ENCODE measurements around the gene DARS1.

DARS1 gene

DNA sequence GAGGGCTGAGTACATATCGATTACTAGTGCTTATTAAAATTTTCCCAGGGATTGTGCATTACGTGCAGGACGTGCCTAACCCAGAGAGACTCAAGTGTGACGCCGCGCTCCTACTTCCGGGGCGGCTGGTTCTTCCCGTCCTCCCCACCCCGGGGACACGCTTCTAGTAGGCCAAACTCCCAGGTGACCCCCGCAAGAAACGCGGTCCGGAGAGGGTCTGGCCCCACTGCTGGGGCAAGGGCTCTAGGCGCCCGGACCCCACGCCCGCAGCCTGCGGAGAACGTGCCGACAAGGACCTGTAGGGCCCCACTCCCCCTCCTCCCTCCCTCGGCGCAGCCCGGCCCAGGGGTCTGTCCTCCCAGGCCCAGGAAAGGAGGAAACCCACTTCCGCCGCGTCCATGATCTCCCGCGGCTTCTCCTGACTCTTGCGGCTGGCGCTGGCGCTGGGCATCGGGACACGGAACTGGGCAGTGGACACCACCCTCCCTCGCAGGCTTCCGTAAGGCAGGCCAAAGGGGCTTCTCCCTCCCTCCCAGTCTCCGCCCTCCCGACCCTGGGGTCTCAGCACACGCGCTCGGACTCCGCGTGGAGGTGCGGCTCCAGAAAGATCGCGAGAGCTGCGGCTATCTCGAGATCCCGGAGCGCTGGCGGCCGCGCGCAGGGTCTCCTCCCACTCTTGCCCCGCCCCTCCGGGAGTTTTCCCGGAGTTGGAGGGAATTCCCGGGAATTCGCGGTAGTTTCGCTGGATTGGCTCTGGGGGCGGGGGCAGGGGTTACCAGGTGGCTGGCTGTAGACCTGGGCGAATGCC lies at the start of gene DARS1:
Gene DARS1, minus strand, starts transcription at position 609 of the 808 bp plus-strand sequence. Its CDS starts 158 bp downstream, at position 451.
- DNase-seq = peak; percentile 95 to 98

DNA sequence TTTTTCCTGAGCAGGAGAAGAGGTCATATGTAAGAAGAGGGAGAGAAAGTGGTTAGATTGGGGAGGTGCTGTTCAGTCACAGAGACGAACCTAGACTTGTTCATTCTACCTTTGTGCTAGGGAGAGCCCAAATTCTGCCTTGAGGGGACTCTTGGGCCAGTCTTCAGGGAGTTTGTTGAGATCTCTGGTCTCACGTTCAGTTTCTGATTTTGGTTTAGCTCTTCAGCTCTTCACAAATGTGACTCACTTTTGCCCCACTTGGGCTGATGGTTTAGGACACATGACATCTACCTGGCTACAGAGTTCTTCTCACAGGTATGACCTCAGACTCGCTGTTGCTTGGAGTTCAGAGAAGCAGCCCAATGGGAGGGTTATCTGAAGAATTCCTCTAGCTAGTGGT lies 49.2 kb upstream of the DARS1 start:
- DNase-seq = no peak

DNA sequence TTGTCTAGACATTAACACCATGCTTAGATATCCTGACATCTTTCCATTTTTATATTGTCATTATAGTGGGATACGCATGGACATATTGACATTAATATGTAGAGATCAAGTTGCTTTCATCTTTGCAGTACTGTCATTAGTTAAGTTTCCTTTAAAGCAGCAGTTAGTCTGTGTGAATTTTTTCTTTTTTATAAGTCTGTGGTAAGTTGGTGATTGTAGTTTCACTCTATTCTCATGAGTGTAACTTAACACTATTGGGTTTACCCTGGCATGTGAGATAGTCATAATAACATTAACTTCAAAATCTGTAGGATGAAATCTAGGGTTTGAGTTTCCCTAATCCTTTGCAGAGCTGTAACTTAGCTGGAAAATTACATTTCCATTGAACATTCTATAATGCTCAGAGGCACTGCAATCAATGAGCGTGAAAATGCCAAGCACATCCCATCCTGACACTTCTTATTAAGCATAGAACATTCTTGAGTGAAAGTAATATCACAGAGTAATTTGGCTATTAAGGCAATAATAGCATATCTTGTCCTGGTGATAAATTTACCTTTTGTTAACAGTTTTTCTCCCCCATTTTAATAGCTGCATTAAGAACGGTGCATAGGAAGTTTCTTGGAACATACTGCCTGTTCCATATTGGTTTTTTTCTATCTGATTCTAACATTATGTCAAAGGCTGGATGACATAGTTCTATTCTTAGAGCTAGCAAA lies 47.5 kb upstream of the DARS1 start:
- no peak for DNase-seq

DNA sequence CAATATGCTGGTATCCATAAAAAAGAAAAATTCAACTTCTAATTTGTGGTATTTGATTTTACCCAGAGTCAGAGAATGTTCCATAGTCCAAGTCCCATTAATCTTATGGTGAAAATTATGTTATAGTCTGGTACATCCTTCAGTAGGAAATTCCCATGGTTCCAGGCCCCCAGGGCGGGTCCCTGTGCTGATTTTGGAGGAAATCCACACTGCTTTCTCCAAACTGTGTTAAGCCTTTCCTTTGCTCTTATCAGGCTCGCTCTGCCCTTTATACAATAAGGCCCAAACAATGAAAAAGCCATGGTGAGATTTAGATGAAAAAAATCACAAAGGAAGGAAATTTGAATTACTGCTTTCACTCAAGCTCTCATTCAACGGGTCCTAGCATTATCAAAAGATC lies 46.8 kb upstream of the DARS1 start:
- no peak for DNase-seq

DNA sequence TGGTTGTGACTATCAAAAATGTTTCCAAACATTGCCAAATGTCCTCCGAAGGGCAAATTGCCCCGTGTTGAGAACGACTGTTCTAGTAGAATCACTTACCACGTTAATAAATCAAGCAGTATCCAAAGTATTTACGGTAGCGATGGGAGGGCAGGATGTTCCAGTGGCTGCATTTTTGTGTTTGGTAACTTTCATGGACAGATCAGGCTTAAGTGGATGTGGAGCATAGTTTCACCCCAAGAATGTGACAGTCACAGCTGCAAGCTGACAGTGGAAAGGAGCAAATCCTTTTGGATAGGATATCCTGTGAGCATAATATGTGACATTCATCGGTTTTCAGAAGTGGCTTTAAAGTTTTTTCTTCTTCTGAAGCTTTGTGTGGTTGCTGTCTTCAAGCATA lies 46.3 kb upstream of the DARS1 start:
- DNase-seq = no peak

DNA sequence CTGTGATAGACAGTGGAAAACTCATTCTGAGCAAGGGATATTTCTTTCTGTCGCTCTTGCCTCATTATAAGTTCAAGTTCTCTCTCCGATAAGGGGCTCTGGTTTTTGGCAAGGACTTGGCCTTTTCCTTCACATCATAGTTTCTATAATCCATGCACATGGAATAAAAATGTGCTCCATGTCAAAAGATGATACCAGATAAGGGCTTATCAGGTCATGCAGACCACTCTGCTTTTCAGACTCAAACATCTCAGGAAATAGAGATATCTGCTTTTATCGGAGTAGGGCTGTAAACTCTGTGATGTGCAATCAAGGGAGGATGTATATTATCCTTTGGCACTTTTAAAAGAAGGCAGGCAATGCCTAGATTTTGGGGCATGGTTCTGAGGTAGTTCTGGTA lies 45.0 kb upstream of the DARS1 start:
- DNase-seq = no peak

DNA sequence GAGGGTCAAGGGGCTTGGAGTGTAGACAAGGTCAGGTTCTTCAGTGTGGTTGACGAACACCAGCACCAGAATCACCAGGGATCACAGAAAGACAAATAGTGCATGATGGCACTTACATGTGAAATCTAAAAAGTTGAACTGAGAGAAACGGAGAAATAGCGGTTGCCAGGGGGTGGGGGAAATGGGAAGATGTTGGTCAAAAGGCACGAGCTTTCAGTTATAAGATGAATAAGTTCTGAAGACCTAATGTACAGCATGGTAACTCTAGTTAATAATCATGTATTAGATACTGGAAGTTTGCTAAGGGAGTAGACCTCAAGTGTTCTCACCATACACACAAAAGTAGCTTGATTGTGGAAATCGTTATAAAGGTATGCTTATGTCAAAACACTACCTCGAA lies 43.7 kb upstream of the DARS1 start:
- DNase-seq = no peak

DNA sequence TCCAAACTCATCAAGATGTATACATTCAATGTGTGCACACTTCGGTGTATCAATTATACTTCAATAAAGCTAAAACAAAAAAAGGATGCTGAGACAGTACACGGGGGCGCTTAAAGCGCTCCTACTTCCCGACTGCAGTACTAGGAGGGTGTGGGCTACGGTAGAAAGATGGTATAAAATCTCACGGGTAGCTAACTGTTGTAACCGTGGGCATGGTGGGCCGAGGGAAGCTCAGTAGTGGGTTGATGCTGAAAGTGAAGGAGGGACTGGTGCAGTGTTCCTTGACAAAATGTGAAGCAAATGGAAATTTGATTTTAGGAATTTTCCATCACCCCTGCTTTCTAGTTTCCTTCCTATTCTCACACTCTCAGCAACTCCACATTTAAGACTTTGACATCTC lies 42.6 kb upstream of the DARS1 start:
- no peak for DNase-seq

DNA sequence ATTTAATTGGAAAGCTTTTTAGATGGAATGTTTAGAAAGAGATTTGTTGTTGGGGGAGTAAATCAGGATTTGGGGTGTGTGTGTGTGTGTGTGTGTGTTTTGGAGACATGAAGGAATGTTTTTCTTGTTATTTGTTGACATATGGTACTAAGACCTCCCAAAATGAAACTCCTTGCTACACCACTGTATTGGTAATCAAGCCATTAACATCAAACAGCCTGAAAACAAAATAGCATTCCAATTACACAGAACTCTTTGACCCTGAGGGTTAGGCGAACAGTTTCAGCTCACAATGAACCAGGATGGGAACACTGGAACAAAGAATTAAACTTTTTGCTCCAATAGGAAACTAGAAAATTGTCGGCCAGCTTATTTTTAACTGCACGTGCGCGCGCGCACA lies 41.7 kb upstream of the DARS1 start:
- DNase-seq = no peak

DNA sequence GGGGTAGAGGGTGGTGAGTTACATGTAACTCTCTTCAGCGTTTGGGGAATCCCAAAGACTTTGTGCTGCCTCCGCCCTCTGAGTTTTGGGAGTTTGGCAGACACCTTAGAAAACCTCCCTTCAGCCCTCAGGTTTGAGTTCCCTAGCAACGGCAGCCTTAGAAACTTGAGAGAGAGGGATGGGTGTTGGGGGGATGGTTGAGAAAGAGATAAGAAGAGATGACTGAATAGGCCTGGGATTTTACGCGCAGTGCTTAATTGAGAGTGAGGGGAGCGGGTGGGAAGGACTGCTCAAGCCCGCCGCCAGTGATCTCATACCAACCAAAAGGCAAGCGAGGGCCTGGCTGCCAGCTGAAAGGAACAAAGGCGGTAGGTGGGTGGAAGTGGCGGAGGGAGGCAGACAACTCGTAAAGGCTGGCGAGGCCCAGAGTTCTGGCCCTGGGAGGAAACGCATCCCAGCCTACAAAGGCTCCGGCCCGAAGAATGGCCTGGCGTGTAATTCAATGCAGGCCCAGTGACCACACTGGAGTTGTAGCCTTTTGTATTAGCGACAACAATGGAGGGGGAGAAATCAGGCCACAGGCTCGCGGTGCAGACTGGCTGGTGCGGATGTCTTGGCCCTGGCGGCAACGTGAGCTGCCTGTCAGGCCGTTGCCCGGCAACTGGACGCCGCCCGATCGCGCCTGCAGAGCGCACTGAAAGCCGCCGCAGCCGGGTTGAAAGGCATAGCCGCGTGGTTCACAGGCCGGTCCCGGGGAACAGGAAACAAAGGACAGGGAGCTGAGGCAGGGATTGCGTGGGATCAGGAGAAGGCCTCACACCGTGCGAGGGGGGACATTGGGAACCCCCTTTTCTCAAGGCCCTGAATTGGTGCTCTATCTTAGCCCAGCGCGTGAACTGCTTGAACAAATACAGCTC lies 39.9 kb upstream of the DARS1 start:
- peak; percentile 31 to 77 for DNase-seq

DNA sequence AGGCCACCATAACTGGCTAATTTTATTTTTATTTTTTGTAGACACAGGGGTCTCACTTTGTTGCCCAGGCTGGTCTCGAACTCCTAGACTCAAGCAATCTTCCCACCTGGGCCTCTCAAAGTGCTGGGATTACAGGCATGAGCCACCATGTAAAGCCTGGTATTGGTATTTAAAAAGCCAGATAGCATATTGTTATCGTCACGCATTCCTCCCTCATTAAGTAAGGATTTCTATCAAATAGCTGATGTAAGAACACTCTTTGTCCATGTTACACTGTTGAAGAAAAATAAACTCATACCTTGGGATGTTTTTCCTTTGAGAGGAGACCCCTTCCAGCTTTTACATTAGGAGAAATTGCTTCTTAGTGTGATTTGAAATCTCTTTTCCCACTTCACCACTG lies 39.2 kb upstream of the DARS1 start:
- DNase-seq = no peak

DNA sequence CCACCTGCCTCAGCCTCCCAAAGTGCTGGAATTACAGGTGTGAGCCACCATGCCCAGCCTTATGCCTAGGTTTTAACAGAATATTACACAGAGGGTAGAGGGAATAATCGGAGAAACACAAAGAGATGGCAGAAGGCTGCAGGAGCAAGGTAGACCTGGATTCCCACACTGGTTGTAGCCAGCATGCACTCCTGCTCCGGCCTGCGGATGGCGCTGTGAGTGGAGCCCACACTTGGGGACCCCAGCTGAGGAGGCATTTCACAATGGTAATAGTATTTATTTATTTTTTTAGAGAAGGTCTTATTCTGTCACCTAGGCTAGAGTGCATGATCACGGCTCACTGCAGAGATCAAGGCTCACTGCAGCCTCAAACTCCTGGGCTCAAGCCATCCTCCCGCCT lies 38.8 kb upstream of the DARS1 start:
- no peak for DNase-seq

DNA sequence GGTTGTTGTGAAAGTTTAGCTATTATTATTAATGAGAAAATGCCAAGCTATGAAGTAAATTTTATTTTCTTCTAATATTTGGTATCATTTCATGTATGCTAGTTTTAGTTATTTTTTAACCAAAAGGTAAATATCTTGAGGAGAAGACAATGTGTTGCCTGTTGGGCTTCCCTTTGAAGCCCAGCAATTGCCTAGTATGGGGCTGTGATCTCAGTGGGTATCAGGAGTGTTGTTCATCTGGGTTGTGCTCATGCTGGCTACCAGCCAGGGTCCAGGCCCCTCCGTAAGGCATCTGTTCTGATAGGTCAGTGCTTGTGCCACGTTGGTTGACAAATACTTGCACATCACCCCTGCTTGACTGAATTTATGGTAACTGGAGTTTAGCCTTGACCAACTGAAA lies 38.0 kb upstream of the DARS1 start:
- DNase-seq = no peak

DNA sequence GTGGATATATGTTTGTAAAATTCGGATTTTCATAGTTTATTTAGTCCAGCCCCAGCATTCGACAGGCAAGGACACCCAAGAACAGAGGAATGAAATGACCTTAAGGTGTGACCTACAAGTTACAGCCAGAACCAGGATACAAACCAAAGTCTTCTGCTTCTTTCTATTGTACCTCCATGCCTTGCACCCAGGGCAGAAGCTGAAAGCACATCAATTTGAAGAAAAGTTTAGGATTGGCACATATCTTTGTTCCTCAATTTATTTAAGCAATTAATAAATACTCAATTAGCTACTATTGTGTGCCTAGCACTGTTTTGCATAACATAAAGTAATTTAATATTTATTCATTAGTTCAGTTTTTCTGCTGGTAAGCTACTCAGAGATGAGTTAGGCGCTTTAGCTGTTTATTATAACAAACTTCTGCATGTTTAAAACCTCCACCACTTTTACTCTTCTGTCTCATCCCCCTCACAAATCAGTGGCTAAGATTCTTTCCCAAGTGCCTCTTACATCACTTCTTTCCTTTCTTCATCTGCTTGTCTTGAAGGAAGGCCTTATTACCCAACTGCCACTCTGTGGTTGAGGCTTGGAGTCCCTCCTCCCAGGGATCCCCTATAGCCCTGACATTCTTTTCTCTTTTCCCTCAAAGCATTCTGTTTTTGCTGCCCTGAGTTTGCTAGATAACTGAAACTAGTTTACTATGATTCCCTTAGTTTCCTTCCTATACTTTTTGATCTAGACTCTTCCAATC lies 37.1 kb upstream of the DARS1 start:
- no peak for DNase-seq

DNA sequence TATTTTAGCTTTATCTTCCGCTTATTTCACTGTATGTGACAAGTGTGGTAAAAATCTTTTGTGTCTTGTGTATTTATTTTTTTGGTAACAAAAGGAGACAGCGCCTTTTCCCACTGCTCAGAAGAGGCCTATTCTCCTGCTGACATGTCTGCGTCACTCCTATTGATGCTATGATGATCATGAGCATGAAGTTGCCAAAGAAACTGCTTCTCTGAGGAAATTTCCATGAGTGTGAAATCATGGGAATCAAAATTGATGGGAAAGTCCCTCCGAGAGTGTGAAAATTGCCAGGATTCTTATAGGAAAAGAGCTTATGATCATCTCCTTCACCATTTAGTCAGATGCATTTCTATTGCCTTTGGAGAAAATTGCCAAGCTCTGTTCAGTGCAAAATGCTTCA lies 36.5 kb upstream of the DARS1 start:
- no peak for DNase-seq

DNA sequence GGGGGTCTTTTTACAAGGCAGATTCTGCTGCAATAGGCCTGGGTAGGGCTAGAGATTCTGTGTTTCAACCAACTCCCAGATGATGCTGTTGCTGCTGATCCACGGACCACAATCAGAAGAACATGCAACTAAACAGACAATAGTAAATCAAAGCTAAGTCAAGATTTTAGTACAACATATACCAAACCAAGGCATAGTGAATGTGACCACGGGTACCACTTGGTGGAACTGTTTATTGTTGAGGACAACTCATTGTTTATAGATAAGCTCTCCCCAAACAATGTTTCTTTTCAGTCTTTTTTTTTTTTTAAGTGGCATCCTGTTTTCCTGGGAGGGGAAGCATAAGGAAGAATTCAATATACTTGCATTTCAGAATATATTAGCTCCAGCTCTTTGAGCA lies 36.0 kb upstream of the DARS1 start:
- no peak for DNase-seq

DNA sequence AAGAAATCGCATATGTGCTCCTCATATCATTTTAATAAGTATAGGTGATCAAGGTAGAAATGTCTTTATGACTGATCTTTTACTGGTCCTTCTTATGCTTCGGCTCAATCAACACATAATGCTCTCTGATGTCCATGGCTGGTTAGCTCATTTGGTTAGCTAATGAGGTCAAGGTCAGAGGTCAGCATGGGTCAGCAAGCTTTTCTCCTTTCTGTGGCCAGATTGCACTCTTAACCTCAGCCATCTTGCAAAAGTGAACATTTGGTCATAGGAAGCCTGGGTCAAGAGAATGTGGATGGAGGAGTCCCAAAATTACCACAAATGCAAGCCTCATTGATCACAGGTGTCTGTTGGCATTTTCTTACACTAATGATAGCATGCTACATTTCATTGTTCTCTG lies 35.4 kb upstream of the DARS1 start:
- no peak for DNase-seq

DNA sequence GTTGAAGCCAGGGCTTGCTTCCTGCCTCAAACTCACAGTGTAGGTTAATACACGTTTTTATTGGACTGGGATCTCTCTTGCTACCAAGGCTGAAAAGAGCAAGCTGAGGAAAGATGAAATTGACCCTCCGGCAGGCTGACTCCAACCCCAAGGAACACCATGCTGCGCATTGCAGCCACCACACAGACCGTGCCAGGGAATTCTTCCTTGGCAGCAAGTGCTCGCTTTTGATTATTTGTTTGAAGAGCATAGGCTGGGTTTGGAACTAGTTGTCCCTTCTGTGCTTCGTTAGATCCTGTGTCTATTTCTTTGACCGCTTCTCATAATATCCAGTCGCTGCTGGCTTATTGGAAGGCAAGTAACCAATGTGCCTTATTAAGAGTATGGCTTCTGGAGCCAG lies 34.4 kb upstream of the DARS1 start:
- DNase-seq = no peak

DNA sequence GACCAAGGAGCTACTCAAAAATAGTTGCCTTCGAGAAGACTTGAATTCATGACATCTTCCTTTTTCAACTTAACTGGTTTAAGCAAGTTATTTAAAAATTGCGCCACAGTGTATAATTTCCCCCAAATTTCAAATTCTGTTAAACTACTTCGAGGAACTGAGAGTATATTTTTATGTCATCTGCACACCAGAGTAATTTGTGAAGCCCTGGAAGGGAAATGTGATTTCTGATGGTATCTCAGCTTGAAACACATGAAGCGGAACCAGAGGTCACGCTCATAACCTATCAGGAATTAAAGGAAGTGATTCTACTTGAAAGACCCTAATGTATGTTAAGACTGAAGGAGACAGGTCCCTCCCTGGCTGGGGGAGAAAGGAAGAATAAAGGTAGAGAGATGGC lies 33.9 kb upstream of the DARS1 start:
- no peak for DNase-seq

DNA sequence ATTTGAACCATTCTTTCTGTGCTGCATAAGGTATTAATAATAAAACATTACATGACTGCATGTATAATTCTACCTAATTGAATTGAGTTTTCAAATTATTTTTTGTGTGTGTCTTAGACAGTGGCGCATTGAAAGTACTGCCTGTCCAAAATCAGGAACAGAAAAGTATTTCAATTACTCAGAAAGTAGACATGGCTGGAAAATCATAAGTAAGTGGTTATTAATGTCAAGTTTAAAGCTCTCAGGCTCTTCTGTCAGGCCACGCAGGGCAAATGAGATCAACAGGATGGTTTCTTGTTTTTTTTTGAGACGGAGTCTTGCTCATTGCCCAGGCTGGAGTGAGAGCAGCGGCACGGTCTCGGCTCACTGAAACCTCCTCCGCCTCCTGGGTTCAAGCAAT lies 32.4 kb upstream of the DARS1 start:
- DNase-seq = no peak

DNA sequence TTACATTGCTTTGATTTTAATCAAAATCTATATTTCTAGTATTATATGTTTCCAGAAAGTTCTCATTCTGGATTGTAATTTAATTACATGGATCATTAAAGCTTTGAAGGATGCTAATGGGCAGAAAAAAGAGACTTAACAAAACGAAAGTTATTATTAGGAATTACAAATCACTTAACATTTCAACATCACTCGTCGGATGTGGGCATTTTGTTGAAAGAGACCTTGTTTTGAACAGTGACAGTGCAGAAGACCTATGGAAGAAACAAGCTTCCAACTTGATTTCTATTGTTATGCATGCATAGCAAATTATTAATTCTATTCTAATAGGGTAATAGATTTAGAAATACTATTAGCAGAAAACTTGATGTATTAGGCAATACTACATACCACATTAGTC lies 31.4 kb upstream of the DARS1 start:
- no peak for DNase-seq

DNA sequence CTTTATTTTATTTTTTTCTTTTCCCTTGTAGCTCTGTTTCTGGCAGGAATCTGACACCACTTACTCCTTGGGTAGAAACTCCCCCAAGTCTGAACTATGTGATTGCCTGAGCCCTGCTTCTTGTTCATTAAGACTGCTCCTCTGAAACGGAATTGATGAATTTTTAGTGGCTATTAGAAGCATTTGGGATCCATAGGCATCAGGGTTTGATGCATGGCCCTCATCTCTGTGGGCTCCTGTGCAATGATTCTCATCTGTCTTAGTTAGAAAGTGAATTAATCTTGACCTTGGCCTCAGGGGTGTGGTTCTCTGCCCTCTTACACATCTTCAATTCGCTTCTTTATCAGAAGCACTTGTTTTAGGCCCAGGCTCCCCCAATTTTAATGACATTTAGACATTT lies 31.0 kb upstream of the DARS1 start:
- DNase-seq = no peak

DNA sequence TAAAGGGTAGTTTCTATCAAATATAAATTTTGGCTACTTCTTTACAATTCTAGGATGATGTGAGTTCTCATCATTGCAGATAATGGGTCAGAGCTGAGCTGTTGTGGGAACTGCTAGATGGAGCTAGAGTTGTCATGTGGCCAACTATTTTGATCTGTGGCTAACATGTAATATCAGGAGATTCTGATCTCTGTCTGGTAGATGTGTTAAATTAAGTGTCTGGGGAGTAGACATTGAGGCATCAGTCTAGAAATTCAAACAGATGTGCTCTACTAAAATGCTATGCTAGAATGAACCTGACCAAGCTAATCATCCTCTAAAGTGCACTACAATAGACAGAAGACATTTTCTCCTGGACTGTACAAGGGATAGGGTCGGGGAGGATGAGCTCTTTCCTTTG lies 30.3 kb upstream of the DARS1 start:
- DNase-seq = no peak

Data from NCI-H524 (cell line).